ENCODE results near the gene OR9A2.

The OR9A2 gene, protein sequence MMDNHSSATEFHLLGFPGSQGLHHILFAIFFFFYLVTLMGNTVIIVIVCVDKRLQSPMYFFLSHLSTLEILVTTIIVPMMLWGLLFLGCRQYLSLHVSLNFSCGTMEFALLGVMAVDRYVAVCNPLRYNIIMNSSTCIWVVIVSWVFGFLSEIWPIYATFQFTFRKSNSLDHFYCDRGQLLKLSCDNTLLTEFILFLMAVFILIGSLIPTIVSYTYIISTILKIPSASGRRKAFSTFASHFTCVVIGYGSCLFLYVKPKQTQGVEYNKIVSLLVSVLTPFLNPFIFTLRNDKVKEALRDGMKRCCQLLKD

DNA sequence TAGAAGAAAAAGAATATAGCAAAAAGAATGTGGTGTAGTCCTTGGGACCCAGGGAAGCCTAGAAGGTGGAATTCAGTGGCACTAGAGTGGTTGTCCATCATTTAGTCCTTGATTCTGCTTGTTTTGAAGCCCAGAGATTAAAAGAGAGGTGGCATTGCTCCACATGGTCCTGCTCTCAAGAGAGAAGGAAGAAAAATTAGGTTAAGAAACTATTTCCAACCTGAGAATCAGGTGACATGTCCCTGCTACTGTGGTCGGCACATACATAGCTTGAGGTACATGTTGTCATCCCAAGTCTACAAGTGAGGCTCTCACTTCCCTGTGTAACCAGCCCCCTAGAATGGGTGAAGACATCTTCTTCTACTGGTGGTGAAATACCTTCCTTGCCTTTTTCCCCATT is at the start of gene OR9A2:
TSS of gene OR9A2 (minus strand) at position 101 of the 400 bp plus-strand sequence. CDS start at position 101, 0 bp downstream.
- DNase-seq (ENCODE audit: low spot score) = no peak

DNA sequence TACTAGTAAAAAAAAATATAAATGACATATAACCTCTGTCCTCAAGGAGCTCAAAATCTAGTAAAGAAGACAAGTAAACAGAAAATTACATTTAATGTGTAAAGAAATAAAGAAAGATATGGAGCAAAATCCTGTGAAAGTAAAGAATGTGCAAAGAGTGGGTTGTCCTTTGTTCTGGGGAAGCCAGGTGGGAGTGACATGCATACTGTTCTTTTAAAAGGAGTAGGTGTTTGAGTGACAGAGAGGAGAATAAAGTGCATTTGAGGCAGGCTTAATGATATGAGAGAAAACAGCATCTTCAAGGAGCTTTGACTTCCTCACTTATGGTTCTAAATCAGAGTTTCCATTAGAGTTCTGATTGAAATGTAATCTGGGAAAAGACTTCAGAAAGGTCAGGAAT is 47.2 kb upstream of the OR9A2 start:
- DNase-seq (ENCODE audit: low spot score) = no peak

DNA sequence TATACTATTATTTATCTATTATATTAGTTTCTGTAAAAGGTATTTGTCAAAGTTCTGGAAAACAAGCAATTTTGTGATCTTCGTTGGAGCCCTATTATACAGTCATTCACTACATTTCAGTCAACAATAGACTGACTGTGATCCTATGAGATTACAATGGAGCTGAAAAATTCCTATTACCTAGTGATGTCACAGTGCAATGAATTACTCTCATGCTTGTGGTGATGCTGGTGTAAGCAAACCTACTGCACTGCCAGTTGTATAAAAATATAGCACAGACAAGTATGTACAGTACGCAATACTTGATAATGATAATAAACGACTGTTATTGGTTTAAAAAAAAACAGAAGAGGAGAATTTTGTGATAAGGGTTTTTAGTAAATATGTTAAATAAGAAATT is 46.6 kb upstream of the OR9A2 start:
- DNase-seq (ENCODE audit: low spot score) = no peak

DNA sequence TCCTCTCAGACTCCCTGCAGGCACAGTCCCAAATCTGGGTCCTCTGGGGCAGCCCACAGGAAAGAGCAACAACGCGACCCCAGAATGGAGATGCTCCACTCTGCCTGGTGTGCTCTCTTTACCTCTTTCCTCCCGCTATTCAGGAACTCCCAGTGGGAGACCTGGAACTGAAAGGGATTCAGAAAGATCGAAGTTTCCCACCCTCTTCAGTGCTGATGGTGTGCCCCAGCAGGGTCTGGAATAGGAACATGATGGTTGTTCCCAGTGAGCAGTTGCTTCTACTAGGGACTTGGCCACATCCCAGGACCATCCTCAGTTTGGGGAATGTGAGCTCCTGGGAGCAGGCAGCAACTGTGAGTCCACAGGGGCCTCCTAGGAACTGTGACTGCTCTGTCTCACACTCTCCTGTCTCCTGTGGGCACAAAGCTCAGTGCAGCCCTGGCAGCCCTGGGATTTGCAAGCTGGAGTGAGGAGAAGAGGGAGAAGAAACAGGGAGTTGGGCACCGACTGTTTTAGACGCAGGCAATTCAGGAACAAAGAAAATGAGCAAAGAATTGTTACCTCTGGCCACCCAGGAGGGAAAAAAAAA is 43.1 kb upstream of the OR9A2 start:
- DNase-seq (ENCODE audit: low spot score) = no peak

DNA sequence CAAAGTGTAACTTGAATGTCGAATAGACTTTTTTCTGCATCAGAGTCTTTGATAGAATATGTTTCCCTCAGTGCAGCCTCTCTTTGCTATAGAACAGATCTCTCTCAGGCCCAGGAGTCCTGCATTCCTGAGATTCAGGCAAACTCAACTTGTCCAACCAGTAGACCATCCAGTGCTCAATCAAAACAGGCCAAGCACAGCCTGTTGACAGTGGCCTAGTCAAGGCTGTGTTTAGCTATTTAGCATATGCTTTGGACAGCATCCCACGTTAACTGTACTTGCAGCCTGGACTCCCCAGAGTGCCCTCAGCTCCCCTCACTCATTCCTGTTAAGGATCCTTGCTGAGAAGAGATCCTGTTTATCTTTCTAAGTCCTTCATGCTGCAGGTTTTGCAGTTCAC is 41.5 kb upstream of the OR9A2 start:
- no peak for DNase-seq (ENCODE audit: low spot score)

DNA sequence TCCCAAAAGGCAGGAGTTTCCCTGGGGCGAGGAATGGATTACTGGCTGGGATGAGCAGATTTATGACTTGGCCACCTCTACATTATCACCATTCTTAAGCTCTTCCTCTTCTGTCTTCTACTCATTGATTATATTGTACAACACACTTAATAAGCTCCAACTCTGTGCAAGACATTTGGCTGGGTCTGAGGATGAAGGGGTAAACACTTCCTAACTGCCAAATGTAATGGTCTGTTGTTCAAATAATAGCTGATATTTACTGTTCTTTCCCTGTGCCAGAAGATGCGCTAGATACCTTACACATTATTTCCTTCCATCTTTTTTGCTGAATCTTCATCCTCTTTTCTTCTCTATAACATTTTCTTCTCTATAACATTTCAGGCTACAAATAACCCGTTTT is 36.8 kb upstream of the OR9A2 start:
- no peak for DNase-seq (ENCODE audit: low spot score)

DNA sequence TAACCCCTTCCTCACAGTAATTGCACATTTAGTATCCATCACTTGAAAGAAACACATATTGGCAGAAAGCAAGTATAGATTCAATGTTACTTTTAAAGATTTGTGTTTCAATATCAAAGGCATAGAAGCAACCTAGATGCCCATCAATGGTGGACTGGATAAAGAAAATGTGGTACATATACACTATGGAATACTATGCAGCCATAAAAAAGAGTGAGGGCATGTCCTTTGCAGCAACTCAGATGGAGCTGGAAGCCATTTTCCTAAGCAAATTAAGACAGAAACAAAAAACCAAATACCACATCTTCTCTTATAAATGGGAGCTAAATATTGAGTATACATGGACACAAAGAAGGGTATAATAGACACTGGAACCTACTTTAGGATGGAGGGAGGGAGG is 28.8 kb upstream of the OR9A2 start:
- no peak for DNase-seq (ENCODE audit: low spot score)

DNA sequence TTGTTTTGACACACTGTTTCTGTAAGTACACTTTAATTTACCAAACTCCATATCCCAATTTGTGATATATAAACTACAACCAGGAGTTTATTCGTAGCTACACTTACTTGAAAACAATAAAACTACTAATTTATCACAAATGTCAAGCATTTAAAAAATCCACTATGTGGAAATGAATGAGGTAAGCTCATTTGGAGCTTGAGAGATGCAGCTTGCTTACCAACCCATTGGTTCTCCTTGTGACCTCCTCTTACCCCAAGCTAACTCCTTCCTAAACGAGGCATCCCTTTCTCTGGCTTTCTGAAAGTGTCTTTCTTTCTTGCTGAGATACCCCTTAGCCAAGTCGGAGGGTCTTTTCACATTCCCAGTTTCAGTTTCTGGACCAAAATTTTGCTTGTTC is 27.7 kb upstream of the OR9A2 start:
- no peak for DNase-seq (ENCODE audit: low spot score)

DNA sequence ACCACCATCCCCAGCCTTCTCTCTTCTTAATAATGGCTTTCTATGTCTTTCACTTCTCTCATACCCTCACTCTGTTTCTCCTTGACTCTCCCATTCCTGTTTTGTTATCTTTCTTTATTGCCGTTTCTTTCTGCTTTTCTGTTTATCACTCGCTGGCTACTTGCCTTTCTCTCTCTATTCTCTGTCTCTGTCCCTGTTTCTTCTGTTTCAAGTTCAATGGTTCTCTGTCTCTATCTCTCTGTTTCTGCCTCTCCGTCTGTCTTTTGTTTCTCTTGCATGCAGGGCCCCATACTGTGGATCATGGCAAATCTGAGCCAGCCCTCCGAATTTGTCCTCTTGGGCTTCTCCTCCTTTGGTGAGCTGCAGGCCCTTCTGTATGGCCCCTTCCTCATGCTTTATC is 25.1 kb upstream of the OR9A2 start, which contains the start of gene OR6V1:
TSS of gene OR6V1 (plus strand) at position 301 of the 400 bp plus-strand sequence. CDS start at position 301, 0 bp downstream.
- DNase-seq (ENCODE audit: low spot score) = no peak

DNA sequence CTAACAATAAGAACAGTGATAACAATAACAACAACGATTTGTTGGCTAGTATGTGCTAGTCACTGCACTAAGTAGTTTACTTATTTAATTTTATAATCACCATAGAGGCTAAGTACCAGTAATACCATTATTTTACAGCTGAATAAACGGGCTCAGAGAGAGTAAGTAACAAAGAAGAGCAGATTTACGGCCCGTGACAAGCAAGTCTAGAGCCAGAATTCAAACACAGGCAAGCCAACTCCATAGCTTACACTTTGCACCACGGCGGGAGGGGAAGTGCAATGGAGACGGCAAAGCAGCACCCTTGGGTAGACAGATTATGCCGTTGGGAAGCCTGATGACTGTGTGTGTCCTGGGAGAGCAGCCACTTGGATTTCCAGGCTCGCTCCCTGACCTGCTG is 24.0 kb upstream of the OR9A2 start:
- DNase-seq (ENCODE audit: low spot score) = no peak

DNA sequence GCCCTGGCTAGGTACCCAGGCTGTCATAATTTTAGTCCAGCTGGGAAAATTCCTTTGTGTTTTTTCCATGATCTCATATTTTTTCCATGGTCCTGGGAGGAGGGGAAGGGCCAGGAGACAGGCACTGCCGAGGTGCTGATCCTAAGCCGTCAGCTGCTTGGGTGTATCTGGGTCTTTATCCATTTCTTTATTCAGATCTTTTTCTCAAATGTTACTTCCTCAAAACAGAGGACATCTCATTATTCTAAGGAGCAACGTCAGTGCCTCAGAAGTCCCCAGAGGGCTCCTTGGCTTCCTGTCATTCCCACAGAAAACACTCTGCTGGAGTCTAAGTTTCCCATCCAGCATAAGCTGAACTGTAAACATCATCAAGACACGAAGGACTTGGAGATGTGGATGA is 22.4 kb upstream of the OR9A2 start:
- no peak for DNase-seq (ENCODE audit: low spot score)

DNA sequence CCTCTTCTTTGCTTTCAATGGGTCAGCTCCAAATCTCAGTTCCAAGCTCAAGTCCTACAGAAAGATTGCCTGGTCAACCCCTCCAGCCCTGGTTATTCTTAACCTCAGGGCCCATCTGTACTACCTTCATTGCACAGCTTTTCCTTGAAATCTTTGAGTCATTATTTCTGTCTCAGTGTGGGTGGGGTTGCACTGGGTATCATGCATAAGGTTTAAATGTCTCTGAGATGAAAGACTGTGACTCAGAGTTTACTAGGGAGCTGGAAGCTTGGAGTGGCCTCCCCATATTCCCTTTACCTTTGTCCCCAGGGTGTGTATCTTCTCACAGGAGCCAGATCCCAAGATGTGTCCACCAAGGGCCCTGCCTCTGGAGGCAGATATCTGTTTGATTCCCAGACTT is 21.9 kb upstream of the OR9A2 start:
- DNase-seq (ENCODE audit: low spot score) = no peak

DNA sequence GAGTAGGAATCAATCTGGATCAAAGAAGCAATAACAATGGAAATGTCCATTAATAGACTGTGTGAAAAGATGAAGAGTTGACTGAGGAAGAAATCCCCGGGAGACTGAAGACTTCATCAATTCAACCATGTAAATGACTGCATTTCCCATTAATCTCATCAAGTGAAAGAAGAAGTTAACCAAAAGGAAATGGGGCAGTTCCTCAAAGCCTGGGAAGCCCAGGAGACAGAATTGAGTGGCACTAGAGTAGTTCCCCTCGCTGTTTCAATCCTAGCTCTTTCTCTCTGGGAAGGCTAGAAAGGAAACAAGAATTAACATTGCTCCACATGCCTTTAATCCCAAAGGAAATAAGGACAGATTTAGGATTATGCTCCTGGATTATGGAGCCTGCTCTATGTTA is 20.4 kb upstream of the OR9A2 start:
- DNase-seq (ENCODE audit: low spot score) = no peak

DNA sequence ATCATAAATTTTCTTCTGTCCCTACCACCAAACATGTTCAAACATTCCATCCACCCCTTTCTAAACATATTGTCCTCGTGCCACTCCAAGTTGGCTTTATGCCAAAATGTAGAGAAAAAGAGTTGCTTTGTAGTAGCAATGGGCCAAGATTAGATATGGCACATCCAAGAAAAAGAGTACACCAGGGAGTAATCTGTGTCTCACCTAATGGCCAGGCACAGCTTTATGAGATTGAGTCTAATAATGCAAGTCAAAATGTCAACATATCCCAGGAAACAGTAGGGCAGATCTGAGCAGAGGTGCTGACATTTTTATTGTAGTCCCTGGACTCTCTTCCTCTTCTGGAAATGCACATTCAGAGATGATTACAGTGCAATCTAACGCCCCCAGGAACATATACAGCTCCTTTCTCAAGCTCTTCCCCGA is 19.5 kb upstream of the OR9A2 start:
- no peak for DNase-seq (ENCODE audit: low spot score)

DNA sequence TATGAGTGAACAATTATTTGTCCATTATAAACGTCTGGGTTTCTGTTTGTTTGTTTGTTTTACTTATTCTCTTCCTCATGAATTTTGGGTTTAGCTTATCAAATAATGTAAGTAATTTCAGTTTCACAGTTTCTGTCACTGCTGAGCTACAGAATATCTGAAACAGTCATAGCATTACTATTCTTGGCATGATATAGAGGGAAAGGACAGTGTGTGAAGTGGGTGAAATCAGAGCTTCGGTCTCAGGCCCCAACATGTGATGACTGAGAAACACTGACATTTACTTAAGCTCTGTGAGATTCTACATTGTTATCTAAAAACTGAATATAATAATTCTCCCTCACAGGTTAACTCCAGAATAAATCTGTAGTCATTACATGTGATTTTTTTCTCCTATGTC is 16.5 kb upstream of the OR9A2 start:
- DNase-seq (ENCODE audit: low spot score) = no peak

DNA sequence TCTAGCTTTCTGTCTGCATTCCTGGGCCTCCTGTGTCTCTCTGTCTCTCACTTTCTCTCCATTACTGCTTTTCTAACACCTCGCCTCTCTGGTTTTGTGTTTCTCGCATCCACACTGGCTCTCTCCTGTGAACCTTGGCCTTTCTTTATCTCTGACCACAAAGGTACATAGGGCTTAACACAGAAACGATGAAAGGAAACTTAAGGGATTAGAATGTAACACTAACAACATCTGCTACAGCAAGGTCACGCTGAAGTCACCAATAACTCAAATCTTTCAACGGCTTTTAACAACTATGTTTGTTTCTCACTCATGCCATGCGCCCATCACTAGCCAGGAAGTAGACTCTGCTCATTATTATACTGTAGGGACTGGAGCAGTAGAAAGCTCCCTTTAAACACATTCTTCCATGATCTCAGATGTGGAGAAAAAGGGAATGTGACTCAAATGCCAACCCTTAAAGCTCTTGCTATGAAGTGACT is 15.9 kb upstream of the OR9A2 start:
- no peak for DNase-seq (ENCODE audit: low spot score)

DNA sequence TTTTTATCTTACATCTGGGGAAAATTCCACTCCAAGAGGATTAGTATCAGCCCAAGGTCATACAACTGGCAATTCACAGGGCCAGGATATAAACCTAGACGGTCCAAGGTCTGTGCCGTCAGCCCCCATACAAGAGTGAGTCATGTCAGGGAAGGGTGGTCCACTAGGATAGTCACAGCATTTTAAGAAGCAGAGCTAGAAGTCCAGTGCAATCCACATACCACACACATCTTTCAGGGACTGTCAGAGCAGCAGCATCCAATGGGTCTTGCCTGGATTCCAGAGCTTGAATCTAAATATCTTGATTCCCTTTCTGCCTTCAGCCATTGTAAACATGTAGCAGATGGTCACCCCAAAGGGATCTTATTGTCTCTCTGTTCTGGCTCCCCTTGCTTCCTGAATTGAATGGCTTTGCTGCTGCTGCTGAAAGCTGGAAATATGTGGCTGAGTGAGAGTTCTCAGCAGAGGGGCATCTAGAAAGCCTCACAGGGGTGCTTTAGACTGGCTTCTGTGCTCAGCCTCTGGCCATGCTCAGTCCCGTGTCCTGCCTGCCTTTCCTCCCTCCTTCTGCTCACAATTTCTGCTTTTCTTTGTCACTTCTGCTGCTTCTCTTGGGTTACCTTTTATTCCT is 15.3 kb upstream of the OR9A2 start:
- no peak for DNase-seq (ENCODE audit: low spot score)

DNA sequence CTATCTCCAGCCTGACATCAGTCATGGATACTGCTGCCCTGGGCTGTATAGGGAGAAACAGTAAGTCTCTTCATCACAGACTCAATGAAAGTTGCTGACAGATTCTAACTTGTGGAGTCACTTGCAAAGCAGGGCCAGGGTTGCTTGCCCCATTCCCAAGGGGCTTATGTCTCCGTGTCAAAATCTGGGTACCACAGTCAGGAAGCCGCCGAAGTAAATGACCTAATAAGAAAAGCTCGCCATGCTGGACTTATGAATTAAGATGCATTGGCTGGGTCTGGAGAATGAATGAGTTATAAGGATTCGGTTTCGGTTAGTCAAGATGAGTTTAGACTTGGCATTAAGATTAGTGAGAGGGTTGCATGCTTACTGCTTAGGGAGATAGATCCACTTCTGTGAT is 14.4 kb upstream of the OR9A2 start:
- DNase-seq (ENCODE audit: low spot score) = no peak

DNA sequence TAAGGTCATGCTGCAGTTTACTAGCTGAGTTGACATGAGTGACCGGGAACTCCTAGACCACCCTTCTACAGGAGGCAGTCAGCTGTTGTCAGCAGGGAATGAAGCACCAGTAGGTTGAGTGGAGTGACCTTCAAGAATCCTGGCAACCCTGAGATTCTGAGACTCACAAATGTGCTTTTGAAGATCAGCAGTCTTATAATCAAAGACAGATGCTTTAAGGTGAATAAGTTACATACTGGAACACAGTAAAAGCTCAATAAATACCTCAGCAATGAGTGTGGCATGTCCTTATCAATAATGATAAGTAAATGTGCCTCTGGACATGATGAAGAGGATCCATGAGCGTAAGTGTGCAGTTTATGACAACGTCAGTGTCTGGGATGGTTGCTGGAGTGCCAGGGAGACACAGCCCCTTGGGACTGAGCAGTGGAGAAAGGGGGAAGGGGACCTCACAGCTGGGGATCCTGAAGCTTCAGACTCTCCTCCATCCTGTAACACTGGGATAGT is 13.3 kb upstream of the OR9A2 start:
- DNase-seq (ENCODE audit: low spot score) = no peak

DNA sequence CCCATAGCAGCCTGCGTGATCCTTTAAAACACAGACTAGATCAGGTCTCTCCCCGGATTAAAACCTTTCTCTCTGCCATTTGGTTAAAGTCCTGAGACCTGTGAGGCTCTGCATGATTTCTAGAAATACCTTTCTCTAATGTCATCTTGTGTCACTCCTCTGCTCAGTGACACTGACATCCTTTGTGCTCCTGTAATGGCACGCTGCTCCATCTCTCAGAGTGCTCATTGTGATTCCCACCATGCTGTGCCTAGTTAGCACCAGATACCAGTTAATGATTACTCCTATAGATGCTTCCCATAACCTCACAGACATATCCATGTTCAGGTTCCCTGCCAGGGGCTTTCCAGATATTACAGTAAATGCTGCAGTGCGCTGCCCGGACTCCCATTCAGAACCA is 11.7 kb upstream of the OR9A2 start:
- DNase-seq (ENCODE audit: low spot score) = no peak

DNA sequence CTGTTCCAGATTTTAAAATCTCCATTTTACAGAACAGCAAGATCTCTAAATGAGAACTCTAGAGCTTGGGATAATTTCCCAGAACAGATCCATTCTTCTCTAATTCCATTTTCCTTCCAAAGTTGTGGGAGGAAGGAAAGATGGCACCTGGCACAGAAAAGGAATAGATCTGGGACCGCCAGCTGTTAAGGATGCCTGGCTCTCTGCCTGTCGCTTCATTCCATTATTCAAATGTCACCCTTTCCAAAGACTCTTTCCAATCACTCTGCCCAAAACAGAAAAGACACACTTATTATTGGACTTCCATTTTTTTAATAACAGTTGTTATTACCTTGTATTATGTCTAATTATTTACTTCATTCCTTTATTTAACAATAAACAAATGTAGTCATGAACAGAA is 751 bp upstream of the OR9A2 start:
- DNase-seq (ENCODE audit: low spot score) = no peak

DNA sequence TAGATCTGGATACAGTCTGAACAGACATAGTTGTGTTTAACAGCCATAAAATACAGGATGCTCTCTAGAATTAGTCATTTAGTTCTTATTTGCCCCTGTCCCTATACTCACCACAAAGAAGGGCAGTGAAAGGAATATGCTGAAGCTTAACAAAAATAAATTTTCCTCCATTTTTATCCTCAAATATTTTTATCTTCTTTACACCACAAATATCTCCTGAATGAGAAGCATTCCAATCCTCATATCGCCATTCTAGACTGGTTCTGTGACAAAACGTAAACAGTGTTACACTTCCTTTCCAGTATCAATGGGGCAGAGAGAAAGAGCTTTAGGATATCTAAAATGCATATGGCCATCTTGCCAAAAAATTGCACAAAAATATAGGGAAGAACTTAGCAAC is 1.6 kb downstream of the OR9A2 start:
- DNase-seq (ENCODE audit: low spot score) = no peak

DNA sequence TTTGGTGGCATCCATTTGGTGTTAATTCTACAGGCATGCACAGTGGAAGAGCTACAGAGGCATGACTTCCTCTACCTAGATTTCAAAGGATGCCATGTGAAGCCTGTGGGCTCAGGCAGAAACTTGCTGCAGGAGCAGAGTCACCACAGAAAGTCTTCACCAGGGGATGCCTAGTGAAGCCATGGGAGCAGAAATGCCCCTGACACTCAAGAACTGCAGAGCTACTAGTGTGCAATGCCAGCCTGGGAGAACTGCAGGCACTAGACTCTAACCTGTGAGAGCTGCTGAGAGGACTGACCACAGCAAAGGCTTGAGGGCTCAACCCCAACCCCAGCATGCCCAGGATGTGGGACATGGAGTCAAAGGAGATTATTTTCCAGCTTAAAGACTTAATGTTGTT is 3.9 kb downstream of the OR9A2 start:
- DNase-seq (ENCODE audit: low spot score) = no peak

All from CD4-positive, alpha-beta T cell treated with Interleukin-6 at 100 ng/mL for 8 hours (primary cell).